IPS-NIHi7 (cell line): ENCODE measurements around the gene PER3.
"Not testable (repeated sequence)": the region's sequence is repeated elsewhere in the genome, so short reads cannot be mapped to it uniquely, and the experiment has no call there.

ENCODE experiments used
- DNase-seq: peaks from one replicate; pipeline ENCODE4 v3.0.0; 2012; ENCODE audit warnings: mixed read lengths; ENCODE audit errors: extremely low spot score

Gene PER3

GRCh38 chr1:7778133-7778628, 5.9 kb upstream of the PER3 start:
- no peak for DNase-seq

GRCh38 chr1:7780976-7781375, 3.1 kb upstream of the PER3 start:
- no peak for DNase-seq

- DNase-seq: no peak
Measured at GRCh38 chr1:7781501-7781900, 2.6 kb upstream of the PER3 start.

- DNase-seq: no peak
Measured at GRCh38 chr1:7781923-7782495, 2.1 kb upstream of the PER3 start.

GRCh38 chr1:7783178-7783711, 846 bp upstream of the PER3 start:
- DNase-seq: peak; percentile 89

- DNase-seq: no peak
Measured at GRCh38 chr1:7784492-7785071, 491 bp downstream of the PER3 start.

GRCh38 chr1:7785108-7785507, 1.0 kb downstream of the PER3 start:
- DNase-seq: no peak

- DNase-seq: no peak
Measured at GRCh38 chr1:7786795-7787194, 2.7 kb downstream of the PER3 start.

- DNase-seq: no peak
Measured at GRCh38 chr1:7789828-7790227, 5.7 kb downstream of the PER3 start.

- not testable (repeated sequence) for DNase-seq
Measured at GRCh38 chr1:7791027-7791426, 6.9 kb downstream of the PER3 start.

GRCh38 chr1:7795406-7795805, 11.3 kb downstream of the PER3 start:
- no peak for DNase-seq

GRCh38 chr1:7805460-7805859, 21.4 kb downstream of the PER3 start:
- no peak for DNase-seq

- DNase-seq: peak; percentile 27
Measured at GRCh38 chr1:7808253-7808844, 24.3 kb downstream of the PER3 start.

- DNase-seq: no peak
Measured at GRCh38 chr1:7809742-7810141, 25.7 kb downstream of the PER3 start.

- no peak for DNase-seq
Measured at GRCh38 chr1:7810395-7810794, 26.3 kb downstream of the PER3 start.

GRCh38 chr1:7811476-7811875, 27.4 kb downstream of the PER3 start:
- DNase-seq: no peak

- DNase-seq: no peak
Measured at GRCh38 chr1:7813677-7814373, 29.7 kb downstream of the PER3 start.

GRCh38 chr1:7821282-7821681, 37.2 kb downstream of the PER3 start:
- DNase-seq: no peak

GRCh38 chr1:7824701-7825100, 40.6 kb downstream of the PER3 start:
- DNase-seq: no peak

GRCh38 chr1:7826363-7826762, 42.3 kb downstream of the PER3 start:
- DNase-seq: no peak

- no peak for DNase-seq
Measured at GRCh38 chr1:7827126-7827955, 43.2 kb downstream of the PER3 start.

- no peak for DNase-seq
Measured at GRCh38 chr1:7831458-7831857, 47.4 kb downstream of the PER3 start.
